Effector memory CD4-positive, alpha-beta T cell (primary cell): ENCODE data around the gene CHCHD5.

Source experiments
- DNase-seq, 3 donors: peaks; one replicate each; pipeline ENCODE4 v3.0.0-alpha.2; 2020
- H3K27ac ChIP-seq: 2 replicates; pipeline ENCODE4 v1.7.0; 2013; ENCODE audit warnings: mild to moderate bottlenecking, low read length, moderate library complexity; ENCODE audit not compliant: insufficient read depth, poor library complexity, severe bottlenecking
- H3K27me3 ChIP-seq: replicated peaks from 2 replicates; pipeline ENCODE4 v1.7.0; 2013; ENCODE audit warnings: mild to moderate bottlenecking, low read length; ENCODE audit not compliant: insufficient read depth, control insufficient read depth, poor library complexity, severe bottlenecking
- H3K36me3 ChIP-seq: 2 replicates; pipeline ENCODE4 v1.7.0; 2013; ENCODE audit warnings: mild to moderate bottlenecking, low read length, moderate library complexity; ENCODE audit not compliant: control insufficient read depth, insufficient read depth
- H3K4me1 ChIP-seq: 2 replicates; pipeline ENCODE4 v1.7.0; 2013; ENCODE audit warnings: low read length, mild to moderate bottlenecking; ENCODE audit not compliant: control insufficient read depth, insufficient read depth, poor library complexity, severe bottlenecking
- H3K4me3 ChIP-seq: 2 replicates; pipeline ENCODE4 v1.7.0; 2013; ENCODE audit warnings: low read length, low read depth, mild to moderate bottlenecking; ENCODE audit not compliant: insufficient read depth, poor library complexity, severe bottlenecking
- H3K9me3 ChIP-seq: 2 replicates; pipeline ENCODE4 v1.7.0; 2013; ENCODE audit warnings: mild to moderate bottlenecking, low read length, moderate library complexity; ENCODE audit not compliant: control insufficient read depth

Gene CHCHD5

GRCh38 chr2:112585400-112585799 is 991 bp downstream of the CHCHD5 start:
- H3K27ac ChIP-seq = peak overlapping the region; percentile 73
- H3K36me3 ChIP-seq = peaks cover 6% of the 10 kb centered on the region
- peaks cover 14% of the 10 kb centered on the region for H3K4me1 ChIP-seq
- H3K9me3 ChIP-seq = no peaks in the 10 kb centered on the region
- DNase-seq = no peak
- no peaks in the 10 kb centered on the region for H3K27me3 ChIP-seq
- peak overlapping the region; percentile 64 for H3K4me3 ChIP-seq

GRCh38 chr2:112585873-112586464 is 1.6 kb downstream of the CHCHD5 start:
- H3K9me3 ChIP-seq = no peaks in the 10 kb centered on the region
- no peak overlapping the region for H3K4me3 ChIP-seq
- DNase-seq = no peak
- H3K27me3 ChIP-seq = no peaks in the 10 kb centered on the region
- H3K36me3 ChIP-seq = peaks cover 6% of the 10 kb centered on the region
- H3K27ac ChIP-seq = no peak overlapping the region
- peaks cover 14% of the 10 kb centered on the region for H3K4me1 ChIP-seq

- Histone ChIP-seq H3K27ac (no peak overlapping the region), H3K27me3 (no peaks in the 10 kb centered on the region), H3K4me3 (no peak overlapping the region), H3K36me3 (peaks cover 6% of the 10 kb centered on the region), H3K9me3 (no peaks in the 10 kb centered on the region), H3K4me1 (peaks cover 14% of the 10 kb centered on the region)
- DNase-seq = no peak
Observed at GRCh38 chr2:112588611-112589045, 4.2 kb downstream of the CHCHD5 start.

- no peaks in the 10 kb centered on the region for H3K27me3 ChIP-seq
- no peak overlapping the region for H3K27ac ChIP-seq
- no peak overlapping the region for H3K4me3 ChIP-seq
- H3K4me1 ChIP-seq = no peaks in the 10 kb centered on the region
- no peak for DNase-seq
- H3K36me3 ChIP-seq = peaks cover 4% of the 10 kb centered on the region
- H3K9me3 ChIP-seq = no peaks in the 10 kb centered on the region
Observed at GRCh38 chr2:112591413-112591812, 7.0 kb downstream of the CHCHD5 start.

GRCh38 chr2:112593736-112594135 is 9.3 kb downstream of the CHCHD5 start:
- Histone ChIP-seq H3K4me3 (no peak overlapping the region), H3K27me3 (no peaks in the 10 kb centered on the region), H3K27ac (no peak overlapping the region)

GRCh38 chr2:112597537-112598322 is 13.3 kb downstream of the CHCHD5 start:
- Histone ChIP-seq H3K27ac (no peak overlapping the region), H3K27me3 (no peaks in the 10 kb centered on the region), H3K9me3 (no peaks in the 10 kb centered on the region)

More at GRCh38 chr2:112593736-112594135, 9.3 kb downstream of the CHCHD5 start:
- H3K4me1 ChIP-seq = no peaks in the 10 kb centered on the region
- H3K36me3 ChIP-seq = peaks cover 3% of the 10 kb centered on the region
- no peak for DNase-seq
- no peaks in the 10 kb centered on the region for H3K9me3 ChIP-seq

GRCh38 chr2:112600634-112601033 is 16.2 kb downstream of the CHCHD5 start:
- no peaks in the 10 kb centered on the region for H3K27me3 ChIP-seq
- DNase-seq = no peak
- H3K4me3 ChIP-seq = no peak overlapping the region
- no peaks in the 10 kb centered on the region for H3K36me3 ChIP-seq
- peaks cover 2% of the 10 kb centered on the region for H3K4me1 ChIP-seq
- no peak overlapping the region for H3K27ac ChIP-seq
- H3K9me3 ChIP-seq = no peaks in the 10 kb centered on the region

More at GRCh38 chr2:112597537-112598322, 13.3 kb downstream of the CHCHD5 start:
- Histone ChIP-seq H3K4me1 (peaks cover 2% of the 10 kb centered on the region), H3K36me3 (no peaks in the 10 kb centered on the region), H3K4me3 (no peak overlapping the region)
- DNase-seq = no peak

- H3K4me1 ChIP-seq = peaks cover 2% of the 10 kb centered on the region
- H3K36me3 ChIP-seq = no peaks in the 10 kb centered on the region
- H3K27ac ChIP-seq = no peak overlapping the region
- no peaks in the 10 kb centered on the region for H3K9me3 ChIP-seq
- no peaks in the 10 kb centered on the region for H3K27me3 ChIP-seq
- no peak for DNase-seq
- no peak overlapping the region for H3K4me3 ChIP-seq
Observed at GRCh38 chr2:112601754-112602153, 17.3 kb downstream of the CHCHD5 start.

- DNase-seq = no peak
- Histone ChIP-seq H3K36me3 (no peaks in the 10 kb centered on the region), H3K27ac (no peak overlapping the region), H3K4me3 (no peak overlapping the region), H3K4me1 (peaks cover 2% of the 10 kb centered on the region), H3K9me3 (no peaks in the 10 kb centered on the region), H3K27me3 (no peaks in the 10 kb centered on the region)
Observed at GRCh38 chr2:112602917-112603316, 18.5 kb downstream of the CHCHD5 start.

- Histone ChIP-seq H3K4me3 (no peak overlapping the region), H3K4me1 (peaks cover 2% of the 10 kb centered on the region), H3K27me3 (no peaks in the 10 kb centered on the region), H3K36me3 (no peaks in the 10 kb centered on the region), H3K9me3 (no peaks in the 10 kb centered on the region), H3K27ac (no peak overlapping the region)
- DNase-seq = no peak
Observed at GRCh38 chr2:112603731-112604130, 19.3 kb downstream of the CHCHD5 start.
